SKM-1 treated with dmso at 0.1 percent for 144 hours (cell line): ENCODE data around the gene MARF1.
"Not testable (repeated sequence)": the region's sequence is repeated elsewhere in the genome, so short reads cannot be mapped to it uniquely, and the experiment has no call there.

Experiments
- DNase-seq: peaks from one replicate; lab custom pipeline; 2025; ENCODE audit not compliant: unreplicated experiment; lab: John Stamatoyannopoulos, UW

The MARF1 gene

DNA sequence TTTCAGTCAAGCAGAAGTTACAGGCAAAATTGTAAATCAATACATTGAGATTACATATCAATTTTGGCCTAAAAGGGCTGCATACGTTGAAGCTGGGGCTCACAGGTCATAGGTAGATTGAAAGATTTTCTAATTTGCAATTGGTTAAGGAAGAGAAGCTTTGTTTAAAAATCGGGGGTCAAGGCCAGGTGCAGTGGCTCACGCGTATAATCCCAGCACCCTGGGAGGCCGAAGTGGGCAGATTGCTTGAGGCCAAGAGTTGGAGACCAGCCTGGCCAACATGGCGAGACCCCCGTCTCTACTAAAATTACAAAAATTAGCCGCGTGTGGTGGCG, 68.4 kb downstream of the MARF1 start:
- no peak for DNase-seq

DNA sequence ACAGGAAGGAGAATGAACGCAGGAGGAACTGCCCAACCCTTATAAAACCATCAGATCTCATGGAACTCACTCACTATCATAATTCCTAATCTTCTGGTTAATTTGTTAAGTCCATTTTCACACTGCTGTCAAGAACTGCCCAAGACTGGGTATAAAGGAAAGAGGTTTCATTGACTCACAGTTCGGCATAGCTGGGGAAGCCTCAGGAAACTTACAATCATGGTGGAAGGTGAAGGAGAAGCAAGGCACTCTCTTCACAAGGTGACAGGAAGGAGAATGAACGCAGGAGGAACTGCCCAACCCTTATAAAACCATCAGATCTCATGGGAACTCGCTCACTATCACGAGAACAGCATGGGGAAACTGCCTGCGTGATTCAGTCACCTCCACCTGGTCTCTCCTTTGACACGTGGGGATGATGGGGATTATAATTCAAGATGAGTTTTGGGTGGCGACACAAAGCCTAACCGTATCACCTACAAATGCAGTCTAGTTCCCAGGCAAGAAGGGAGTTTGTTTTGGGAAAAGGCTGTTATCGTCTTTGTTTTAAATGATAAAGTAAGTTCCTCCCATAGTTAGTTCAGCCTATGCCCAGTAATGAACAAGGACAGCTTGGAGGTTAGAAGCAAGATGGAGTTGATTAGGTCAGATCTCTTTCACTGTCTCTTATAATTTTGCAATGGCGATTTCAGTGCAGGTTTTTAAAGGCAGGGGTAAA, 68.9 kb downstream of the MARF1 start:
- not testable (repeated sequence) for DNase-seq

DNA sequence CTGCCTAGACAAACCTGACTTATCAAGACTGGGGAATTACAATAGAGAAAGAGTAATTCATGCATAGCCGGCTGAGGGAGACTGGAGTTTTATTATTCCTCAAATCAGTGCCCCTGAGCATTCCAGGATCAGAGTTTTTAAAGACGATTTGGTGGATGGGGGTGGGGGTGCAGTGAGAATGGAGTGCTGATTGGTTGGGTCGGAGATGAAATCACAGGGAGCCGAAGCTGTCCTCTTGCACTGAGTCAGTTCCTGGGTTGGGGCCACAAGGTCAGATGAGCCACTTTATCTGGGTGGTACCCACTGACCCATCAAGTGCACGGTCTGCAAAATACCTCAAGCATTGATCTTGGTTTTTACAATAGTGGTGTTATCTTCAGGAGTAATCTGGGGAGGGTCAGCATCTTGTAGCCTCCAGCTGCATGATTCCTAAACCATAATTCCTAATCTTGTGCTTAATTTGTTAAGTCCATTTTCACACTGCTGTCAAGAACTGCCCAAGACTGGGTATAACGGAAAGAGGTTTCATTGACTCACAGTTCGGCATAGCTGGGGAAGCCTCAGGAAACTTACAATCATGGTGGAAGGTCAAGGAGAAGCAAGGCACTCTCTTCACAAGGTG, 69.6 kb downstream of the MARF1 start:
- no peak for DNase-seq

DNA sequence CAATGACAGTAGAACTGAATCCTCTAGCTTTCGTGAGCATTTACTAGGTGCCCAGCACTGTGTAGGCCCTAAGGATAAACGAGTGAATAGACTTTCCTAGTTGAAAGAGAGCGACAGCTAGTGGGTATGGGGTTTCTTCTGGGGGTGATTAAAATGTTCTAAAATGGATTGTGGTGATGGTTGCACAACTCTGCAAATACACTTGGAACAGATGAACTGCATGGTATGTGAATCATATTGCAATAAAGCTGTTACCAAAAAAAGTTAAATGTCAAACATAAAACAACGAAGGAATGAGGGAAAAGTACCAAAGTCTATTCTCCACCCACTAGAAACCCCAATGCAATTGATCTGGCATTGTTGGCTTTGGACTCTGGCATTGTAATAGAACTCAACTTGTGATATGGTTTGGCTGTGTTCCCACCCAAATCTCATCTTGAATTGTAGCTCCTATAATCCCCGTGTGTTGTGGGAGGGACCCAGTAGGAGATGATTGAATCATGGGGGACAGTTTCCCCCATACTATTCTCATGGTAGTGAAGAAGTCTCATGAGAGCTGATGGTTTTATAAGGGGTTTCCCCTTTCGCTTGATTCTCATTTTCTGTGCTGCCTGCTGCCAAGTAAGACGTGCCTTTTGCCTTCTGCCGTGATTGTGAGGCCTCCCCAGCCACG, 70.5 kb downstream of the MARF1 start:
- no peak for DNase-seq

DNA sequence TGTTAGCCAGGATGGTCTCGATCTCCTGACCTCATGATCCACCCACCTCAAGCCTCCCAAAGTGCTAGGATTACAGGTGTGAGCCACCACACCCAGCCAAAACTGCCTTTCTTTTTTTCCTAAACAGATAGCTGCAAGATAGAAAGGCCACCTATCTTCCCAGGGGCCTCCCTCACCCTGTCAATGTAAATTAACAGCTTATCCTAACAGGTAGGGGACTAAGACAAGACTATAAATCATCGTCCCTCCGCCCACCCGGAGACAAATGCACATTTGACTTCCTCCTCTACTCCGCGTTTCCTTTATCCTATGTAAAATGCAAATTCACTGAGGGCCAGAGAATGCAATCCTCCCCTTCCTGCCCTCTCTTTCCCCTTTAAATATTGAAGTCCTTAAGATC, 71.4 kb downstream of the MARF1 start:
- no peak for DNase-seq

DNA sequence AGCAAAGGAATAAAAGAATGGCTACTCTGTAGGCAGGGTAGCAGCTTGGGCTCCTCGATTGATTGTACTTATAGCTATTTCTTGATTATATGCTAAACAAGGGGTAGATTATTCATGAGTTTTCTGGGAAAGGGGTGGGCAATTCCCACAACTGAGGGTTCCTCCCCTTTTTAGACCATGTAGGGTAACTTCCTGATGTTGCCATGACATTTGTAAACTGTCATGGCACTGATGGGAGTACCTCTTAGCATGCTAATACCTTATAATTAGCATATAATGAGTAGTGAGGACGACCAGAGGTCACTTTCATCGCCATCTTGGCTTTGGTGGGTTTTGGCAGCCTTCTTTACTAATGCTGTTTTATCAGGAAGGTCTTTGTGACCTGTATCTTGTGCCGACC, 72.3 kb downstream of the MARF1 start:
- DNase-seq, result not testable (repeated sequence)

DNA sequence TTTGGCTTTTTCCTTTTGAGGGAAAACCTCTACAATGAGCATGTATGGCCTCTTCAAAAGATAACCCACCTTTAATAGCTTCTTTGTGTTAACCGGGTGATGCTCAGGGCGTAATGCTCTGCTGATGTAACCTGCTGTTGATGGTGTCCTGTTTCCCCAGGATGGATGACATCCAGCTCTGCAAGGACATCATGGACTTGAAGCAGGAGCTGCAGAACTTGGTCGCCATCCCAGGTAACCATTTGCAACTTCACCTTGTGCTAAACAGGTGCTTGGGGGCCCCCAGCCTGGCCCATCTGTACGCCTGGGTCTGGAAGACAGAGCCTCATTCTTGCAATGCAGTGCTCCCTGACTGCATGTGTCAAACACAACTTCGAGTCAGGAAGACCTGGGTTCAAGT, 75.1 kb downstream of the MARF1 start:
- no peak for DNase-seq

DNA sequence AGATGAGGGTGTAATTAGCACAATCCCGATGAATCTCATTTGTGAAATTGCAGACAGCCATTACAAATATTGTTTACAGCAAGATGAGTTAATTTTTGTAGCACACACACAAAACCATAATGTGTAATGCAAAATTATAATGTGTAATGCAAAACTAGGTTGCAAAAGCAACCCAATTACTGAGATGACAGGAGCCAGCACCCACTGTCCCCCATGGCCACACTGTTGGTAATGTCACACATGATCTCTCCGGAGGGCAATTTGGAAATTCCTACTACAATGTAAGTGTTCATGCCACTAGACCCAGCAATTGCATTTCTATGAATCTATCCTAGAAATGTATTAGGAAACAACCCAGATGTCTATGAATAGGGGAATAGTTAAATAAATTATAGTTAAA, 76.9 kb downstream of the MARF1 start:
- DNase-seq, result no peak

DNA sequence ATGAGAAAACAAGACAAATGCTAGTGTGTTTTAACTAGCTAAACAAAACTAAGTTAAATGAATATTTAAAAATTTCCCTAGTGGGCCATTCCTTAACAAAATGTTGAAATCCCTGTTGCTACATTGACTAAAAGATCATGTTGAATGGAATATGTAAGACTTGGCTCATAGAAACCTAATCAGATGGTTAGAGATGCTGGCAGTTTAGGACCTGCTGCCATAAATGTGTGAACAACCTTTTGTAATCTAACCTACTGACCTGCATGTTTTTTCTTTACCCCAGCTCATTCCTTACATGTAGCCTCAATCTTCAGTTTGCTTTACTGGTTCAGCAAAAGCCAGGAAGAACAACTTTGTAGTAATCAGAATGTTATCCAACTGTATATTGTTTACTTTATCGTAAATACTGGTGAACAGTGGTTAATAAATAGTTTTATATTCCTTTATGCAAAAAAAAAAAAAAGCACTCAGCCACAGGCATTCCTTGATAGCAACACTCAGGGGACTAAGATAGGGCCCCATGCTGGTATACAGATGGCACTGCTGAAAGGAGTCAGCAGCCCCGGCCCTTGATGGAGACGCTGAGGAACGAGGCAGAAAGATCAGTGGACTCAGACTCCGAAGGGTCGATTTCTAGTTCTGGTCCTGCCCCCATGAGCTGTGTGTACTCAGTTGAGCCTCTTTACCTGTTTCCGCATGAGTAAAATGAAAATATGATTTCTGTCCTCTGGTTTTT, 78.2 kb downstream of the MARF1 start:
- DNase-seq, result no peak

DNA sequence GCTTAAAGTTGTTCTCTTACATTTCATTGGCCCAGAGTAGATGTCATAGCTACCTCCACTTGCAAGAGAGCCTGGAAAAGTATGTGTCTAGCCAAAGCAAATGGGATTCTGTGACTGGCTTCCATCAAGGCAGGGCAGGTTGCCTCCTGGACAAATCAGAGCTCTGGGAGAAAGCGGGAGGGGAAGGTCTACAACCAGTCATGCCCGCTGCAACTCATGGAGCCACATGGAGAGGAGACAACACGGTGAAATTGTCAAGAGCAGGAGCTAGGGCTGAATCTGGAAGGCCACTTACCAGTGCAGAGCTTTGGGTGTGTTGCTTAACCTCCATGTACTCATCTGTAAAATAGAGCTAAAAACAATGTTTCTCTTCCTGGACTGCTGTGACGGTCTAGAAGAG, 83.8 kb downstream of the MARF1 start:
- no peak for DNase-seq

DNA sequence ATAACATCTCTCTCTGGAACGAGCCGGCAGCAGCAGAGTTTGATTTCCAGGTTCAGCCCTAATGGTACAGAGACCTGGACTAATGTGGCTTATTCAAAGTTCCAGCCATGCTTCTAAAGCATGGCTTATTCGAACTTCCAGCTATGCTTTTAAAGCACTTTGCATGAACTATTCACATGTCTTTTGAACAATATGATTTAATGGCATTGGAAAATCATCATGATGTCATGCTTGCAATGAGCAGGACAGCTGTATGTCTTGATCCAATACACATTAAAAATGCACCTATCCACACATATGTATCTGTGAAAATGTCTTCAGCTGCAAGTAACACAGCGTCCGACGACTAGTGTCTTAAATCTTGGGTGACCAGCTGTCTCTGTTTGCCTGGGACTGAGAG, 85.7 kb downstream of the MARF1 start:
- no peak for DNase-seq

DNA sequence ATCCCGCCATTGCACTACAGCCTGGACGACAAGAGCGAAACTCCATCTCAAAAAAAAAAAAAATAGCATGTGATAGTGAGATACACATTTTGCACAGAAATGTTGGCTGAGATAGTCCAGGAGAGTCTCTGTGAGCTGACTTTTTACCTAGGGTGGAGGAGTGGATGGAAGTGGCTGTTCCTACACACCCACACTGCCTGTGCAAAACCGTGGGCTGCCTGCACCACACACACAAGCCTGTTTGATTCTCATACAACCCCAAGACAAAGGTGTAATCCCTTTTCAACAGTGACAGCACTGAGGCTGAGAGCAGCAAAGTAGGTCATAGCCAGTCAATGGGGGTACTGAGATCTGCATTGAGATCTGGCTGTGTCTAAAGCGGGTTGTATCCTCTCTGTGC, 86.8 kb downstream of the MARF1 start:
- DNase-seq, result no peak

DNA sequence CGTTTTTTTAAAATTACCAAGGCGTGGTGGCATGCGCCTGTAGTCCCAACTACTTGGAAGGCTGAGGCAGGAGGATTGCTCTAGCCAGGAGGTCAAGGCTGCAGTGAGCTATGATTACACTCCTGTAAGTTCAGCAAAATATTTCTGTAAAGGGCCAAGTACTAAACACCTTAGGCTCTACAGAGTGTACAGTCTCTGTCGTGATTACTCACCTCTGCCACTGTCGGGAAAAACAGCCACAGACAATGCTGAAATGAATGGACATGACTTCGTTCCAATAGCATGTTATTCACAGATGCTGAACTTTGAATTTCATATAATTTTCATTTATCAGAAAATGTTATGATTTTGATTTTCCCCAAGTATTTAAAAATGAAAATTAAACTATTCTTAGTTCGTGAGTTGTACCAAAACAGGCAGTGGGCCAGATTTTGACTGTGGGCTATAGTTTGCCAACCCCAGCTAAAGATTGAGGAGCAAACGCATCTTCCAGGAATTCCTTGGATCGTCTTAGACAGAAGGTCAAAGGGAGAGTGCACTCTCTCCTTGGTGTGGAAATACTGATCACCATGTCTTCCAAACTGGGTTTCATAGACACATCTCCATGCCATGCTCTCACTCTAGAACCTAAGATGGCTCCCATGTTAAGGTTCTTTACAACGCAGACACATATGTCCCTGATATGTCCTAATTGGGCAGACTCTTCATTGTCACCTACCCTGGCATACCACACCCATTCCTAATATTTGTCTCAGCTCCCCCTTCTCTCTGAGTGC, 89.5 kb downstream of the MARF1 start:
- DNase-seq, result no peak

DNA sequence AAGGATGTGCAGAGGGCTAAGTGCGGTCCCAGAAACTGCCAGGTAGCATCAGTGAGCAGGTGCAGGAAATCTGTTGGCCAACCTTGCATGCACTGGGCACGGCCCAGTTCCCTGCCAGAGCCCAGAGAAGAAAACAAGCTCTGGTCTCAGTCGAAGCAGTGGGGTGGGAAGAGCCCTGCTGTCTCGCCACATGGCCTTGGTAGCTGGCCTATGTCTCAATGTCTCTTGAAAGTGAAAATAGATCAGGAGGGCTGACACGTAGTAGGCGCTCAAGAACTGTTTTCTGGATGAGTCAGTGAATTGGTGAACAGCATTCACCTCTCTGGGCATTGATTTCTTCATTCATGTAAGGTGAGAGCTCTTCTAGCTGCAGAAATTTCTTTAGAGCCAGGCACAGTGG, 90.4 kb downstream of the MARF1 start:
- no peak for DNase-seq

DNA sequence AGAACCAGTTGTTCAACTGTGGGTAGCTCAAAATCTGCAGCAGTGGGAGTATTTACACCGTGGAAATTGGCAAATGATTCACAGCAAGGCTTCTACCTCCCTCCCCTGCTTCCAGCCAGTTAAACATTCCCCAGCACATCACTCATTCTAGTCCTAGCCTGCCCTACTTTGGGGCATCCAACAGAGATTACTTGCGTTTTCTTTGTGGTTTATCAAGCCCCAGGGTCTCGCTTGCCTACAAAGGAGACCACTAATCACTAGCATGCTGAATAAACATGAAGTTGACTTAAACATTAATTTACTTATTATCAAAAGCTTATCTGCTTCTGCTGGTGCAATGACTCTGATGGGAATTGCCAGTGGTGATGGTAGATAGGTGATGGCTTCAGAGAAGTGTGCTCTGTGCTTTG, 94.5 kb downstream of the MARF1 start:
- no peak for DNase-seq

DNA sequence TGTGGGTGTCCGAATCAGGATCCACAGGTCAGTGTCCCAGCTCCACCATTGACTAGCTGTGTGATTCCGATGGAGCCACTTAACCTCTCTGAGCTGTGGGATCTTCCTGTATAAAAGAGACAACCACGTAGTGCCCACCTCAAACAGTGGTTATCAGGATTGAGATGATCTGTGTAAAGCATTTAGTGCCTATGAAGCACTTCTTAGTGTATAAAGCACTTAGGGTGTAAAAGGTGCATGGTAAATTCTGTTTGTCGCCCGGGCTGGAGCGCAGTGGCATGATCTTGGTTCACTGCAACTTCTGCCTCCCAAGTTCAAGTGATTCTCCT, 95.2 kb downstream of the MARF1 start:
- DNase-seq, result no peak

DNA sequence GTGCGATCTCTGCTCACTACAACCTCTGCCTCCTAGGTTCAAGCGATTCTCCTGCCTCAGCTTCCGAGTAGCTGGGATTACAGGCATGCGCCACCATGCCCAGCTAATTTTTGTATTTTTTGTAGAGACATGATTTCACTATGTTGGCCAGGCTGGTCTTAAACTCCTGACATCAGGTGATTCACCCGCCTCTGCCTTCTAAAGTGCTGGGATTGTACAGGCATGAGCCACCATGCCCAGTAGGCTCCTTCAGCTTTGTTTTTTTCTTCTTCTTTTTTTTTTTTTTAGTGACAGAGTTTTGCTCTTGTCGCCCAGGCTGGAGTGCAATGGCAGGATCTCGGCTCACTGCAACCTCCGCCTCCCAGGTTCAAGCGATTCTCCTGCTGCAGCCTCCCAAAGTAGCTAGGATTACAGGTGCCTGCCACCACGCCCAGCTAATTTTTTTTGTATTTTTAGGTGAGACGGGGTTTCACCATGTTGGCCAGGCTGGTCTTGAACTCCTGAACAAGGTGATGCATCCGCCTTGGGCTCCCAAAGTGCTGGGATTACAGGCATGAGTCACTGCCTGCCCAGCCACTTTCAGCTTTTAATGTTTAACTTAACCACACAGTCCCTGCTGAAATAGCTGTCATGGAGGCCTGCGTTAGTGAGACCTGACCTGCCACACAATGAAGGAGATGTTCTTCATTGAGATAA, 95.7 kb downstream of the MARF1 start:
- DNase-seq, result not testable (repeated sequence)

DNA sequence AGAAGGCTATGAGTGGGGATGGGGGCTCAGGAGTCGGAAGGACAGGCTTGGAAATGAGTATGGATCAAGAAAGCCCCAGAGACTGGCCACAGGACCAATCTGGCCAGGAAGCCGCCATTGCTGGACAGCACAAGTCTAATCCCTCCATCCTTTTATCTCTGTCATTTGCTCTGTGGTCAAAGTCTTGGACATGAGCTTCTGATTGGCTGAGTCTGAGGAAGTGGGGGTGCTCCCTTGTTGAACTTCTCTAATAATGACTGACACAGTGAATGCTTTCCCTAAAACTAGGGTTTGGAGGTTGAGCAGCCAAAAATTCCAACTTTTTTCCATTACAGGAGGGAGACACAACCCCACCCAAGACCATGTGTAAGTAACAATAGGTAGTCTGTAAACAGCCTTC, 97.4 kb downstream of the MARF1 start:
- no peak for DNase-seq

DNA sequence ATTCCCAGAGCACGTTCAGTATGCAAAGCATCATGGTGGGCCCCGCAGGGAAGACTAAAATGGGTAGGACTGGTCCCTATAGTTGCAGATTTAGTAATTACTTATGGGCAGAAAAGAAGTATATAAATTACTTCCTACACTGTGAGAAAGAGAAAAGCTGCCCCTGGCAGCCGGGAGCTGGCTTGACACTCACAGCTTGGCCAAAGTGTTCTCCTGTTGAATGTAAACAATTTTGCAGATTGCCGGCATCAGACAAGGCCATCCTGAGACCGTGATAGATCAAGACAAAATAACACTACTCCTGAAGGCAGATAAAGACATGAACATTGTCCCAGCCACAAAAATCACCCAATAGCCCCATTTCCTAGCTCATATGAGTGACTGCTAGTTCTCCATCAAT, 98.5 kb downstream of the MARF1 start:
- no peak for DNase-seq
